Left cardiac atrium (tissue), 4 donors: Measurements from ENCODE around the gene FYB1. TPM values are rescaled to one million over a fixed set of nuclear protein-coding genes. Genes with fewer than 3 reads are reported as not detected.

Experiments
- ATAC-seq, 2 donors: fragments of 200-7000 bp; cut with Tn5 transposase; one replicate each; pipeline ENCODE4 v1.9.1; 2020; ENCODE audit warnings: mild to moderate bottlenecking in 2 of 2, moderate library complexity in 2 of 2
- DNase-seq: peaks from one replicate; pipeline ENCODE4 v3.0.0-alpha.2; 2020
- intact Hi-C, 2 donors: fragments of 100-400 bp; cut with DNase I; formaldehyde crosslinking; loops; one replicate each; pipeline versions ENCODE4 v1.14.1 to v1.15.1; 2022 to 2023
- total RNA-seq, 2 donors: library from RNA; stranded (reverse); fragmentation: NEBNext Ultra II Directional; extraction: Animal tissue kit (Norgen Biotek cat#: 25700); gene quantifications; one replicate each; pipeline ENCODE4 v1.2.1, GENCODE V29; 2021
- donor health status: DM: no; HTN: yes; CAD: no.
- donor health status: DM: no; HTN: yes; CAD: no; lungs with severe emphysema.
- donor health status: DM: yes; HTN: yes; CAD: no.
- donor health status: Dilated cardiomyopathy.

The FYB1 gene
- total RNA-seq, 2 donors from 2014 or later, result 5.0 to 13.4 TPM

DNA sequence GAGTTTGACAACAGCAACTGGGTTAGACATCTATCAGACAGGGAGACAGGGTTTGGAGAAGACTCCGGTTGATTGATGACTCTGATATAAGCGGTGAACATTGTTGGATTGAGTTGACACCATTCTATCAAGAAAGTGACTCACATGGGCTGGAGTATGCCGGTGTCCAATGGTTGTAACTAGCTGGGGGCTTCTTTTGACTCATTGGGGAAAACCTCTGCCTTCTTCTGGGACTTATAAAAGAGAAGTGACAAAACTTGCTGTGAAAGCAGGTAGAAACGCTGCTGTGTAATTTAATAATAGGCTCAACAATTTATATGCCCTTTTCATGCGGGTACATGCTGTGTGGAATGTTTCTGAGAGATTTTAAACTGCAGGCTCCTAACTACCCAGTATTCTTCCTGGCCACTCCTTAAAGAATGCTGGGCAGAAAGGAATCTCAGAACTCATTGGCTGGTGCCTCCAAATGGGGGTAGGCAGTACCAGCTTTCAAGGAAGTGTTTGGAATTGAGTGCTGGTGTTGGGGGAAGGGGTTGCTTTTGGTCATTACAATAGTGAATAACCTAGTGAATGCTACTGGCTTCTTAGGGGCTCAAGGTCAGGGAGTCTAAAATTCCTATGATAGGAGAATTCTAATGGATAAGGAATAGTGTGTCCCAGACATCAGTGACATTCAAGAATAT is 43.9 kb downstream of the FYB1 start:
- DNase-seq, result no peak
- intact Hi-C loops, result no loop called here
- ATAC-seq, result no peak

DNA sequence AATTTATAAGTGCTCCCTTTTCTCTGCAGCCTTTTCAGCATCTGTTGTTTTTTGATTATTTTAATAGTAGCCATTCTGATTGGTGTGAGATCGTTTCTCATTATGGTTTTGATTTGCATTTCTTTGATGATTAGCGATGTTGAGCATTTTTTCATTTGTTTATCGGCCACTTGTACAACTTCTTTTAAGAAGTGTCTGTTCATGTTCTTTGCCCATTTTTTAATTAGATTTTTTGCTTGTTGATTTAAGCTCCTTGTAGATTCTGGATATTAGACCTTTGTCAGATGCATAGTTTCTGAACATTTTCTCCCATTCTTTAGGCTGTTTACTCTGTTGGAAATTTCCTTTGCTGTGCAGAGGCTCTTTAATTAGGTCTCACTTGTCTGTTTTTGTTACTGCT is 46.3 kb downstream of the FYB1 start:
- intact Hi-C loops, result no loop called here
- DNase-seq (no peak), ATAC-seq (no peak)

DNA sequence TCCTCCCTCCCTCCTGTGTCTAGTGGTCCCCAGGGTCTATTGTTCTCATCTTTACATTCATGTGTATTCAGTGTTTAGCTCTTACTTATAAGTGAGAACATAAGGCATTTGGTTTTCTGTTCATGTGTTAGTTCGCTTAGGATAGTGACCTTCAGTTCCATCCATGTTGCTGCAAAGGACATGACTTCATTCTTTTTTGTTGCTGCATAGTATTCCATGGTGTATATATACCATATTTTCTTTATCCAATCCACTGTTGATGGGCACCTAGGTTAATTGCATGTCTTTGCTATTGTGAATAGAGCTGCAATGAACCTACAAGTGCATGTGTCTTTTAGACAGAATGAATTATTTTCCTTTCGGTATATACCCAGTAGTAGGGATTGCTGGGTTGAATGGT is 46.8 kb downstream of the FYB1 start:
- ATAC-seq (no peak), DNase-seq (no peak)
- intact Hi-C loops, result no loop called here

DNA sequence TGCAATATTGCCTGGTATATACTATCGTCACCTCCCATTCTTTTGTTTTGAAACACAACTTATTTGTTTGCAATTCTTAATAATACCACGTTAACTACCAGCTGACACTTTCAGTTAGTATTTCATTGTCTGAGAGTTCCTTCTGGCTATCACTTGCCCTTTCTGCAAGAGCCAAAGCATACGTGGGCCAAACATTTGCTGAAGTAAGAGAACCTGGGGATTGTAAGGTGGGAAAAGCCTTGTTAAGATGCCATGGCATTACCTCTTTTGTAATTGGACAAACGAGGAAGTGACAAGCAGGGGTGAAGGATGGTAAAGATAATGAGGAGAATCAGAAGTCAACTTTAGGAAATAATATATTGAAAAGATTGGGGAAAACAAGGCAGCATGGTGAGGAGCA is 47.7 kb downstream of the FYB1 start:
- DNase-seq (no peak), ATAC-seq (no peak)
- intact Hi-C loops, result no loop called here

DNA sequence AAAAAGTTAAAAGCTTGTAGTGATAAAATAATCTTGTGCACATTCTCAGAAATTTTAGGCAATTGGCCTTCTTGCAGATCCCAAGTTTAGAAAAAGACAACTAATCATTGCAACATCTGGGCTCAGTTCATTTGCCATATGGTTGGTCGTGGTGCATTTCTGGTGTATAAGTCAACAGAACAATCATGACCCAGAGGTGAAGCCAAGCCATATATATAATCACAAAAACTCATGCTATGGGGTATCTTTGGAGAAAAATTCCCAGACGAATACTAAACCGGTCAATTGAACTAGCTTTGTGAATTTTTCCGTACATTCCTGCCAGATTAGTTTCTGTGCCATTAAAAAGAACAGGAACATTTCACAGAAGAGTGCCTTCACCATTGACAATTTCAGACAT is 50.3 kb downstream of the FYB1 start:
- ATAC-seq (no peak), DNase-seq (no peak)
- intact Hi-C loops, result no loop called here

DNA sequence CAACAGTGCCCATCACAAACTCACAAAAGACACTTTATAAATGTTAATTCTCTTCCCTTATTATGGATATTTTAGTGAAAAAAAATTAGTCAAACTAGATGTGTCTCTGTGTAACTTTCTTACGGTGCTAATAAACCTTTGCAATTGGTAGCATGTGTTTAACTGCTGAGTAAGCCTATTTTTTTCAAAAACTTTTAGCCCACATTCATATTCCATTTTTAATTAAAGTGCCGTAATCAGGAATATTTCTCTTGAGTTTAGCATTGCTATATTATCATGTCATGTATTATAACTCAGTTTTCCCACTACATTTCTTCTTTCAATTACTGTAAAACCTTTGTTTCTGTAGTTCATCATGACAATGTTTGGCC is 51.4 kb downstream of the FYB1 start:
- no peak for DNase-seq
- intact Hi-C loops, result no loop called here
- ATAC-seq, result no peak

DNA sequence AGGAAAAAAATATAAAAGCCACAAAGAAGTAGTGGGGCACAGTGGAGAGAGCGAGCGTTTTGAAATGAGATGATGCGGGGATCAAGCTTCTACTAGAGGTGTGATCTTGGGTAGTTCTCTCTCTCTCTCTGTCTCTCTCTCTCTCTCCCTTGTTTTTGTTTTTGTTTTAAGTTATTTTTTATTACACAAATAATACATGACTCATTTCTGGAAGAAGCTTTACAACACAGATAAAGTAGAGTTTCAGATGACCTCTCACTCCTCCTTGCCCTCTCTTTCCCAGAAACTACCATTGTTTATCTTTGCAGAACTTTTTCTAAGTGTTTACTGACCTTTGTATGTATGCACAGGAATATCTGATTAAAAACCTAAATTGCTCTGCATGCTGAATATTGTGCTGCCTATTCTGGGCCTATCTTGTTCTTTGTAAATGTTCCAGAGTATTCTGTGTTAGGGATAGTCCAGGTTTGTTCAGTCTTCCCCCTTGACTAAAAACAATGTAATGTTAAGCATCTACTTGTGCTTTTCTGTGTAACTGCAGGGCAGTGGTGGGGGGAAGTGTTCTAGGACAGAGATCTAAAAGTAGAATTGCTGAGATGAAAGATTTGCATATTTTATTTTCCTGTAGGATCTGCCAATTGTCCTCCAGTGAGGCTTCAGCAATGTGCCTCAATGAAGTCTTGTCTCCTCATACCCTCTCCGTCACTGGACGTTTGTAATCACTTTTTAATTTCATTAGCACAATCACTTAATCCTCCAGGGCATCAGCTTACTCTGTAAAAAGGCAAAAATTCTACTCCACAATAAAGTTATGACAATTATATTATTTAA is 52.0 kb downstream of the FYB1 start:
- ATAC-seq (no peak), DNase-seq (no peak)
- intact Hi-C loops, result no loop called here

DNA sequence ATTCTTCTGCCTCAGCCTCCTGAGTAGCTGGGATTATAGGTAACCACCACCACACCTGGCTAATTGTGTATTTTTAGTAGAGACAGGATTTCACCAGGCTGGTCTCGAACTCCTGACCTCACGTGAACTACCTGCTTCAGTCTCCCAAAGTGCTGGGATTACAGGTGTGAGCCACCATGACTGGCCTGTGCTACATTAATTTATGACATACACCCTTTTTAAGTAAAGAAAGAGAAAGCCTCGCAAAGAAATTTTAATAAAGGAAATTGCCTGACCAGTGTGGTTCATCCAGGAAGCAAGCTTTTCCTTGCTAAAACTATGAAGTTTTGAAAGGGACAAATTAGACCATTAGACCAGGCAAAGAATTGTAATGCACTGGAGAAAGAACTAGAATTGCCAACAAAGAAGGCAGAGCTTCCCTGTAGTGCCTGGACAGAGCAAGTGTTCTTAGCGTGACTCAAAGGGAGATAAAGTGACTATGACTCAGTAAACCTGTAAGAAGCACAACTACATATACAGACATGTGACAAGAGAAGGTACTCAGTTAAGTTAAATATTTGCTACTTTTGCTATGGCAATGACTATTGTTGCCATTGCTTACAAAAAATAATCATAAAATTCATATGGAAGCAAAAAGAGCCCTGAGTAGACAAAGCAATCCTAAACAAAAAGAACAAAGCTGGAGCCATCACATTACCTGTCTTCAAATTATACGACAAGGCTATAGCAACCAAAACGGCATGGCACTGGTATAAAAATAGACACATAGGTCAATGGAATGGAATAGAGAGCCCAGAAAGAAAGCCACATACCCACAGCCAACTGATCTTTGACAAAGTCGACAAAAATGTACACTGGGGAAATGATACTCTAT is 54.6 kb downstream of the FYB1 start:
- DNase-seq (no peak), ATAC-seq (no peak)
- intact Hi-C loops, result no loop called here

DNA sequence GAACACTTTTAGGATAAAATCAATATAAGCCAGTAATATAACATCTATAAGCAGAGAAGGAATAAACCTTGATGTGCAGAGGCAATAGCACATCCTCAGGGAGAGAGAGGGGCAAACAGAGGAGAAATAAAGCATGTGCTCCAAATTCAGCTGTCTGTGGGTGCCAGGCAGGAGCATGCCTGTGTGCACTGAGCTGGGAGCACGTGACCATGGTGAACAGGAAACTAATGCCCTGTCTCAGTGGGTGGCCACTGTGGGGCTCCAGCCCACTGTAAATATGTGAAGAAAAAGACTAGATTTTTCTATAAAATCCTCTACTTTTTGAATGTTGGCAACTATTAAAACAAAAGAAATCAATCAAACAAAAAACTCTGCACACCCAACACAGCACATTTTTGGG is 55.3 kb downstream of the FYB1 start:
- DNase-seq, result no peak
- intact Hi-C loops, result no loop called here
- ATAC-seq, result peak in 1 of 2 donors; percentile 34

DNA sequence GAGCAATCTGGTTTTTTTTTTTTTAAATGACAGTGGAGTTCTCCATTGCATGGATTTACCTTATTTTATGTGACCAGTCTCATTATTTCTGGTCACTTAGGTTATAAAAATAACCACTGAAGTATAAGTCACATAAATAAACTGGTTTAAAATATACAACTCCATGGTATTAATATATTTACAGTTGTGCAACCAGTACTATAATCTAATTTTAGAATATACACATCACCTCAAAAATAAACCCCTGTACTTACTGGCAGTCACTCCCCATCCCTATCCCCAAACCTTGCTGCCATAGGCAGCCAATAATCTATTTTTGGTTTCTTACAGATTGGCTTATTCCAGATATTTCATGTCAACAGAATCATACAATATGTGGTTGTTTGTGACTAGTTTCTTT is 57.8 kb downstream of the FYB1 start:
- no peak for DNase-seq
- no peak for ATAC-seq
- intact Hi-C loops, result no loop called here

DNA sequence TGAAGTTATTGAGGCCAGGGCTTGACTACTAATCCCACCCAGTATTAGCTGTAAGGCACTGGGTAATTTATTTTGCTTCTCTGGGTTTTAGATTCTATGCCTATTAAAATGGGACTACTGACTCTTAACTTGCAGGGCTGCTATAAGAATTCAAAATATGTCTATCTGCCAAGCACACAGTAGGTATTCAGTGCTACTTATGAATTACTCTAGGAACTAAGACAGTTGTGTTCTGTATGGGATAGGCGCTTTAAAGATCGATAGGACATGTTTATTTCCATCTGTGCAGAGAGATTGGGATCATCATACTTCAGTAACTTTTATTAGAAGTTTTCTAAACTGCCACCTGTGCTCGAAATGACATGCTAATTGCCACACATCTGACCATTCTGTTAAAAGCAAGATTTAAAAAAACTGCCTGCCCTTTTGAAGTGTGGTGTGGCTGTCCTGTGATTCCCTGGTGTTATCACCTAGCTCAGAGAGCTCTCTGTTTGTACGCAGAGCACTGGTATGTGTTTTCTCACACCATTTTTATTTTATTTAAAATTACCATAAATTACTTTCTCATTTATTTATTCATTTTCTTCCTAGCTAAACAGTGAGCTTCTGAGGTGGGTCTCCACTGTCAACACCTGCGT is 58.7 kb downstream of the FYB1 start:
- intact Hi-C loops, result no loop called here
- no peak for DNase-seq
- no peak for ATAC-seq

DNA sequence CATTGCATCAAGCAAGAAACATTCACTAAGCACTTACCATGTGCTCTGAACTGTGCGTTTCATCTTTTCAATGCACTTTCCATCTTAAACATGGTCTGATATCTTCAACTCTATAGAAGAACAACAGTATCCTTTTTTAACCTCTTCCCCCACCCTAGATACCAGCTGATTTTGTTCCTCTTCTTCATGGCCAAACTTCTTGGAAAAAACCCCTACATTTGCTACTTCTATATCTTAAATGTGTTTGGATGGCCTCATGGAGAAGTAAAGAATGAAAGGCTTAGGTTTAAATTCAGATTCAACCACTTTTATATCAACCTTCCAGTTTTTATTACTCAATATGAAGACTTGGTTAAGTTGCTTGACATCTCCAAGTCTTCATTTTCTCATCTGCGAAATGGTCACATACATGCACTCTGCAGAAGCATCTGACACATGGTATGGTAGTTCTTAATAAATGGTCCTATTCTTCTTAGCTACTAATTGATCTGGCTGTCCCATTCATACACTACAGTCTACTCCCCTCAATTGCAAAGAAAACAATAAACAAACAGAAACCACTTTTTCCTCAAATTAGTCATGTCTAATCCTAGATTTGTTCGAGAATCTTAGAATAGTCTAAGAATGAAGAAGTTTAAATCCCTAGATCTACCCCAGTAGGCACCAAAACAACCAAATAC is 59.4 kb downstream of the FYB1 start:
- no peak for DNase-seq

DNA sequence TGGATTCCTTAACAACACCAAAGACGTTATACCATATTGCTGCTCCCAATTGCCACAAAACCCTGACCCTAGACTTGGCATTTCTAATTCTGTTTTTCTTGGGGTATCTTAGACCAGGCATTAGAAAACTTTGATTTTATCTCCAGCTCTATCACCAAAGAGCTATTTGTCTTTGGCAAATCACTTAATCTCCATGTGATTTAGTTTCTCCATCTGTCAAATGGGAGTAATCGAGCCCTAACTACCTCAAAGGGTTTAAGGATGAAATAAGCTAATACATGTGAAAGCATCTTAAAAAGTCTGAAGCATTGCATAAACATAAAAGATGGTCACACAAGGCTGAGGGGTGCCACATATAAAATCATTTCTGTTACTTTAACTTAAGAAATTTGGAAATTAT is 60.6 kb downstream of the FYB1 start:
- intact Hi-C loops, result no loop called here
- ATAC-seq (no peak), DNase-seq (no peak)

More for the DNA sequence above, 59.4 kb downstream of the FYB1 start:
- ATAC-seq, result no peak
- intact Hi-C loops, result no loop called here

DNA sequence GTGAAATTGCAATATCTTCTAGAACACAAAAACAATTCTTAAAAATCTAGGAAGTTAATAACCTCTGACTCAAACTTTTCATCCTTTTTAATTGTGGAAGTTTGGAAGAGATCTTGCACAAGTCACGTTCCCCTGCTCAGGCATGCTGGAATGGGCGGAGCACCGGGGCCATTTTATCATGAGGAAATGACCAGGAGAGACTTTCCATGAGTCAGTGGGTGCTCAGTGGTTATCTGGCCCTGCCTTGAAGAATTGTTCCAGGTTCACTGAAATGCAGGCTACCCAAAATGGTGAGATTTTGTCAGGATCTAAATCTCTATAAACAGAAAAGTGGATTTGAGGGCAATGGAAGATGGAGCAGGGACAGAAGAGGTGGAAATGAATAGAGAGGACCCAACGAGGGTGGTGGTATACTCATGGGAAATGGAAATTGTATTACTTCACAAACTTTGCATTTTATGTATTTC is 61.2 kb downstream of the FYB1 start:
- DNase-seq (peak; percentile 57), ATAC-seq (peak in 1 of 2 donors; percentile 59)
- intact Hi-C loops, result no loop called here

DNA sequence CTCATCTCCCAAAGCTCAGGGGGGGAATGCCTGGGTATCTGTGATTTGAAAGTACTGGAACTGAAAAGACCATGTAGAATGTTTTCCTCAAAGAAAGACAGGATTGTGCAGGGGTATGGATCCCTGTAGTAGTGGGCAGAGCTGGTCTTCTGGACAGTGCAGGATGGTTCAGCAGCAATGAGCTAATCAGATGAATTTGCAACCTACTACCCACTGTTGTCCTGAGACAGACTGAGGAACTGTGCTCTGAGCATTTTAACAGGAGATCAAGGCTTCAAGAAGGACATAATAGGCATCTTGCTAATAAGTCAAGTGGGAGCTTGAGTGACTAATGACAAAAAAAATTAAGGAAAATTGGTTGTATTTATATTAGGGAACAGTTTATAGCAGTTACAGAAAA is 61.7 kb downstream of the FYB1 start:
- no peak for ATAC-seq

DNA sequence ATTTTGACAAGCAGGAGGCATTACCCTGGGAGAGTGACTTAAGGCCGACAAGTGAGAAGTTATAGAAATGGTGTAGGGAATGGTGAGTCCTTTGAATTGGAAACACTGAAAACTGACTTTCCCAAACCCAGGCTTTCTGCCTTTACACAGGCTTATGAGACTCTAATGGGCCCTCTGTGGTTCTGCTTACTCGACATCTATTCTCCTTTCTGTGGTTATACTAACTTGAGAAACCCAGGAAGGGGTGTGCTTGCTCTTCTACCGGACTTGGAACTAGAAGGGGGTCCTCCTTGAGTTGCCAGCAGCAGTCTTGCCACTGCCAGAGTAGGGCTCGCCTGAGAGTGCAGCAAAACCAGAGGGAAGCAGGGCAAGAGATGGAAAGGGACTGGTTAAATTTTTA is 63.3 kb downstream of the FYB1 start:
- no peak for DNase-seq
- ATAC-seq, result no peak
- intact Hi-C loops, result no loop called here

More for the DNA sequence above, 61.7 kb downstream of the FYB1 start:
- intact Hi-C loops, result no loop called here
- no peak for DNase-seq

DNA sequence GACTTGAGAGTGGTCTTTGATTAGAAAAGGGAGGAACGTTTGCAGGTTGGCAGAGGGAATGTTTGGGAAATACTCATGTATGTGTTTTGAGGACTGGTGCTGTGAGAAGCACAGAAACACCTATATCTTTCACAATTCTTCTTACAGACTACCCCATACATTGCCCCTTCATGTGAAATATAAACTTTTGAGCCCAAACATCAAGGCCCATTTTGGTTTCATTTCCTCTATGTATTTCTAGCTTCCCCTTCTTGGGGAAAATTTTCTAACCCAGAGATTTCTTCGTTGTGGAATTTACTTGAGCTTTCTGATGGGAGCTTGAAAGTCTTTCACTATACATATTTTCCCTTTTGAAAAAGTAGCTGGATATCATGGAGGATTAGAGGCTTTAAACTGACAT is 67.6 kb downstream of the FYB1 start:
- no peak for ATAC-seq
- intact Hi-C loops, result no loop called here
- no peak for DNase-seq

DNA sequence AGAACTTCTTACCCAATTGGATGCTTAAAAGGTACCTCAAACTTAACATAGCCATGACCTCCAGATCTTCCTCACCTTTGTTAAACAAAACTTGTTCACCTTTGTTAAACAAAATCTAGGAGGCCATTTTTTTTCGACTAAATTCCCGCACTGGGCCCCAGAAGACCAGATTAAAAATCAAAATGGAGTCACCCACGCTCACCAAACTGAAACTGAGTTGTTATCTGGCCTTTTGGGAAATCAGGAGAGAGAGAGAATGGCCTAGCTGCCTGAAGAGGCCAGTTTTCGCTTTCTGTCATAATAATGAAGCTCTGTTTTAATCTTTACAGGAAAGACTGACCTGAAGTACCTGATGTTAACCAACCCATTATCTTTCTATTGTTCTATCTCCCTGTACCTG is 69.4 kb downstream of the FYB1 start:
- DNase-seq (no peak), ATAC-seq (no peak)
- intact Hi-C loops, result no loop called here

DNA sequence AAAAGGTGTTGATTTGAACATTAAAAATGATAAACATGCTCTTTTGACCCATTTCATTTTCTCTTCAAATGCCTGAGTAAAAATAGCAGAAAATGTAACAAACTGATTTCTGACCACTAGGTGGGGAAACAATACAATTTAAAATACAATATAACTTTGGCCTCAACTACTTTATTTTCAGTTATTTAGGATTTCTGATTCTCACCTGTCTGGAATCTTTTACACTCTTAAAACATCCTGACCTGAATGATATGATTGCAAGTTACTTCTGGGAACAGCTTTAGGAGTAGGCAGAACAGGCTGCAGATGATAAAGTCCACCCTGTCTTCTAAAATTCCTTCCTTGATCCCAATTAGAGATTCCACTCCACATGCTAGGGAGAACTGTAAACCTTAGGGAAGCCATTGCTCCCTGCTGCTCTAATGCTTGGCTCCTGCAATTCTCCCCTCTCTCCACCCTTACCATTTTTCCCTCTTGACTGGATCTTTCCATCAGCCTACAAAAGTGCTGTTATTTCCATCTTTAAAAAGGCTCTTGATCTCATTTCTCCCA is 70.3 kb downstream of the FYB1 start:
- intact Hi-C loops, result no loop called here
- ATAC-seq, result no peak

More for the DNA sequence above, 70.3 kb downstream of the FYB1 start:
- DNase-seq, result no peak
